Measurements from ENCODE around the gene DUSP15.

- TF ChIP-seq CTCF (IDR thresholded peaks at IDR 0.05 in 2 of 3, conservative IDR thresholded peaks at IDR 0.05 in 1 of 3; ENCODE audit: borderline replicate concordance in 1 of 3, insufficient read depth in 1 of 3, low read depth in 2 of 3, low read length in 2 of 3), result no peak
- no peak for TF ChIP-seq POLR2A (IDR thresholded peaks at IDR 0.05; ENCODE audit: borderline replicate concordance, extremely low read depth, insufficient read depth, insufficient read length)
- no peak for TF ChIP-seq SRF (IDR thresholded peaks at IDR 0.05; ENCODE audit: low read depth)
- TF ChIP-seq SP1 (IDR thresholded peaks at IDR 0.05; ENCODE audit: low read depth), result no peak
- TF ChIP-seq, protein P1, sequence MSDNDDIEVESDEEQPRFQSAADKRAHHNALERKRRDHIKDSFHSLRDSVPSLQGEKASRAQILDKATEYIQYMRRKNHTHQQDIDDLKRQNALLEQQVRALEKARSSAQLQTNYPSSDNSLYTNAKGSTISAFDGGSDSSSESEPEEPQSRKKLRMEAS (IDR thresholded peaks at IDR 0.05), result no peak
- no peak for TF ChIP-seq CEBPB (IDR thresholded peaks at IDR 0.05; ENCODE audit: low read depth)
- no peak for TF ChIP-seq REST (IDR thresholded peaks at IDR 0.05; ENCODE audit: low read depth)
- TF ChIP-seq EZH2 (IDR thresholded peaks at IDR 0.05), result no peak
- no peak for TF ChIP-seq ZNF274 (IDR thresholded peaks at IDR 0.05; ENCODE audit: low read depth, low read length)
- TF ChIP-seq RAD21 (IDR thresholded peaks at IDR 0.05; ENCODE audit: low read depth), result no peak
- TF ChIP-seq TCF7L2 (IDR thresholded peaks at IDR 0.05; ENCODE audit: borderline replicate concordance, extremely low read depth, insufficient read depth, insufficient read length), result no peak
- TF ChIP-seq YY1 (IDR thresholded peaks at IDR 0.05; ENCODE audit: extremely low read depth, insufficient replicate concordance, low read depth, low read length), result no peak
- TF ChIP-seq EZH2phosphoT487 (IDR thresholded peaks at IDR 0.05; ENCODE audit: borderline replicate concordance), result no peak
- no peak for TF ChIP-seq POLR2AphosphoS5 (IDR thresholded peaks at IDR 0.05; ENCODE audit: low read depth, low read length)
Observed at GRCh38 chr20:31868853-31869672, 1.3 kb downstream of the DUSP15 start.
